DOHH2 (cell line): ENCODE results near the gene NTNG2.

Source experiments
- EZH2phosphoT487 ChIP-seq: fragments of 200-600 bp; sonication (generic); IDR thresholded peaks from 2 replicates; pipeline ENCODE4 v1.6.1; 2017; ENCODE audit warnings: borderline replicate concordance, mild to moderate bottlenecking, antibody characterized with exemption, low read length, moderate library complexity, mixed read lengths
- TF ChIP-seq, protein P1 (sequence below): fragments of 200-600 bp; sonication (generic); IDR thresholded peaks from one replicate; pipeline ENCODE4 v1.5.1; 2014; ENCODE audit warnings: antibody characterized with exemption, mild to moderate bottlenecking, low read depth, low read length; ENCODE audit not compliant: poor library complexity, severe bottlenecking

GRCh38 chr9:132172185-132172584 is 10.3 kb downstream of the NTNG2 start:
- TF ChIP-seq, protein P1, sequence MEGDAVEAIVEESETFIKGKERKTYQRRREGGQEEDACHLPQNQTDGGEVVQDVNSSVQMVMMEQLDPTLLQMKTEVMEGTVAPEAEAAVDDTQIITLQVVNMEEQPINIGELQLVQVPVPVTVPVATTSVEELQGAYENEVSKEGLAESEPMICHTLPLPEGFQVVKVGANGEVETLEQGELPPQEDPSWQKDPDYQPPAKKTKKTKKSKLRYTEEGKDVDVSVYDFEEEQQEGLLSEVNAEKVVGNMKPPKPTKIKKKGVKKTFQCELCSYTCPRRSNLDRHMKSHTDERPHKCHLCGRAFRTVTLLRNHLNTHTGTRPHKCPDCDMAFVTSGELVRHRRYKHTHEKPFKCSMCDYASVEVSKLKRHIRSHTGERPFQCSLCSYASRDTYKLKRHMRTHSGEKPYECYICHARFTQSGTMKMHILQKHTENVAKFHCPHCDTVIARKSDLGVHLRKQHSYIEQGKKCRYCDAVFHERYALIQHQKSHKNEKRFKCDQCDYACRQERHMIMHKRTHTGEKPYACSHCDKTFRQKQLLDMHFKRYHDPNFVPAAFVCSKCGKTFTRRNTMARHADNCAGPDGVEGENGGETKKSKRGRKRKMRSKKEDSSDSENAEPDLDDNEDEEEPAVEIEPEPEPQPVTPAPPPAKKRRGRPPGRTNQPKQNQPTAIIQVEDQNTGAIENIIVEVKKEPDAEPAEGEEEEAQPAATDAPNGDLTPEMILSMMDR: no peak
- no peak for TF ChIP-seq EZH2phosphoT487
